ENCODE measurements around the gene TENT5D. TPM values are rescaled to one million over a fixed set of nuclear protein-coding genes. Genes with fewer than 3 reads are reported as not detected.
"Not testable (repeated sequence)": the region's sequence is repeated elsewhere in the genome, so short reads cannot be mapped to it uniquely, and the experiment has no call there.

The TENT5D gene
- not detected for total RNA-seq

DNA sequence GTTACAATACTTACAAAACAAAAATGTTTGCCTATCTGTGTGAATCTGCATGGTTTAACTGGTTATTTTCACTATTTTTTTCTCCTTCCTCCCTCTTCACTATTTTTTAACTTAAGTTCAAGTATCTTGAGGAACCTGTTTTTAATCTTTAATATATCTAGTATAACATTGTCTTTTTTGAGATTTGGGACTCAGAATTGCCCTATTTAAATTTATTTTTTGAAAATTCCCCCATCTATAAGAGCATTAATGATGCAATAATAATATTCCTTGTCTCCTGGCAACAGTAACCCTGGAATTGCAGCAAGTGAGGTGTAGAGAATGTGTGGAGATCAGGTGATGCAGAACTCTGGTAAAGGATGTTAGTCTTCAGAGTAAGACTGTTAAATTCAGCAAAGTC is at the start of gene TENT5D:
Gene TENT5D (plus strand): TSS at position 301 of the 400 bp plus-strand sequence. CDS start 22,093 bp downstream, outside the sequence.
- no peaks in the 10 kb centered on the region for H3K9me3 Mint-ChIP-seq
- no peak within 1 kb of the TSS for H3K4me3 Mint-ChIP-seq
- DNase-seq: no peak
- no peaks in the 10 kb centered on the region for H3K36me3 Mint-ChIP-seq
- no peak within 1 kb of the TSS for H3K27ac Mint-ChIP-seq
- H3K27me3 Mint-ChIP-seq: no peaks in the 10 kb centered on the region
- H3K4me1 Mint-ChIP-seq: no peaks in the 10 kb centered on the region

DNA sequence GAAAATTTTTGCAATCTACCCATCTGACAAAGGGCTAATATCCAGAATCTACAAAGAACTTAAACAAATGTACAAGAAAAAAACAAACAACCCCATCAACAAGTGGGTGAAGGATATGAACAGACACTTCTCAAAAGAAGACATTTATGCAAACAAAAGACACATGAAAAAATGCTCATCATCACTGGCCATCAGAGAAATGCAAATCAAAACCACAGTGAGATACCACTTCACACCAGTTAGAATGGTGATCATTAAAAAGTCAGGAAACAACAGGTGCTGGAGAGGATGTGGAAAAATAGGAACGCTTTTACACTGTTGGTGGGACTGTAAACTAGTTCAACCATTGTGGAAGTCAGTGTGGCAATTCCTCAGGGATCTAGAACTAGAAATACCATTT is 34.6 kb upstream of the TENT5D start:
- H3K36me3 Mint-ChIP-seq, H3K9me3 Mint-ChIP-seq, H3K4me1 Mint-ChIP-seq, H3K27me3 Mint-ChIP-seq, DNase-seq, H3K4me3 Mint-ChIP-seq, H3K27ac Mint-ChIP-seq: not testable (repeated sequence)

DNA sequence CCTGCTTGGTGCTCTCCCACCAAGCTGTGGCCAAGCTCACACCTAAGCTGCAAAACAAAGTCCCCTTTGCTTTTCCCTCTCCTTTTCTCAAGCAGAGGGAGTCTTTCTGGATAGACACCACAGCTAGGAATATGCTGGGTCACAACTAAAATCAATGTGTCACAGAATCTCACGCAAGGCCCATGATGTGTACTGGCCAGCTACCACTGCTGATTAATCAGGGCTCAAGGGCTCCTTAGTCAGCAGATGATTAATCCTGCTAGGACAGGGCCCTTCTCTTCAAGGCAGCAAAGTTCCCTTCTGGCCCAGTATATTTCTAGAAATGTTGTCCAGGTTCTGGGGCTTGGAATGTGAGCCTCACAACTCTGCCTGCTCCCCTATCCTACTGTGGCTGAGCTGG is 32.0 kb upstream of the TENT5D start:
- Mint-ChIP-seq H3K4me1 (no peaks in the 10 kb centered on the region), H3K27ac (no peak overlapping the region), H3K36me3 (no peaks in the 10 kb centered on the region), H3K27me3 (no peaks in the 10 kb centered on the region), H3K9me3 (peaks cover 2% of the 10 kb centered on the region), H3K4me3 (no peak overlapping the region)
- DNase-seq: no peak

DNA sequence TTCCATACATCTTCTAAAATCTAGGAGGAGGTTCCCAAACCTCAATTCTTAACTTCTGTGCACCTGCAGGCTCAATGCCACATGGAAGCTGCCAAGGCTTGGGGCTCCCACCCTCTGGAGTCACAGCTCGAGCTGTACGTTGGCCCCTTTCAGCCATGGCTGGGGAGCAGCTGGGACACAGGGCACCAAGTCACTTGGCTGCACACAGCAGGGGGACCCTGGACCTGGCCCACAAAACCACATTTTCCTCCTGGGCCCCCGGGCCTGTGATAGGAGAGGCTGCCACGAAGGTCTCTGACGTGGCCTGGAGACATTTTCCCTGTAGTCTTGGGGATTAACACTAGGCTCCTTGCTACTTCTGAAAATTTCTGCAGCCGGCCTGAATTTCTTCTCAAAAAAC is 8.2 kb upstream of the TENT5D start:
- no peaks in the 10 kb centered on the region for H3K36me3 Mint-ChIP-seq
- H3K27me3 Mint-ChIP-seq: no peaks in the 10 kb centered on the region
- H3K4me1 Mint-ChIP-seq: no peaks in the 10 kb centered on the region
- no peak for DNase-seq
- H3K9me3 Mint-ChIP-seq: no peaks in the 10 kb centered on the region
- no peak overlapping the region for H3K27ac Mint-ChIP-seq
- no peak overlapping the region for H3K4me3 Mint-ChIP-seq

DNA sequence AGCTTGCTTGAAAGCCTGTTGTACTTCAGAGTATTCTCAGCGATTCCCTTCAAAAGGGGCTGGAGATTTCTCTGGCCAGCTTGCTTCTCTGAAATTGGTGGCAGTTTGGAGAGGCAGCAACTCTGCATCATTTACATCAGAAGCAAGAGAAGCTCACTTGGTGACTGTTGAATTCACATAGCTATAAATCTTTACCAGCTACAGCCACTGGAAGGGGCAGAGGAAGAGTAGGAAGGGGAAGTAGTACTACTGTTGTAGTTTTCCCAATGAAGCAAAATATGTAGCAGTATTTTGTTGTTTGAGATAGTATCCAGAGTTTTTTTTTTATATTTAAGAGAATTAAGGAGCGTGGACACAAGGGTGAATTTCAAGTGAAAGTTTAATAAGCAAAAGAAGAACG is 2.8 kb downstream of the TENT5D start:
- Mint-ChIP-seq H3K27ac (no peak overlapping the region), H3K4me1 (no peaks in the 10 kb centered on the region), H3K4me3 (no peak overlapping the region), H3K9me3 (no peaks in the 10 kb centered on the region), H3K36me3 (no peaks in the 10 kb centered on the region), H3K27me3 (no peaks in the 10 kb centered on the region)
- no peak for DNase-seq

DNA sequence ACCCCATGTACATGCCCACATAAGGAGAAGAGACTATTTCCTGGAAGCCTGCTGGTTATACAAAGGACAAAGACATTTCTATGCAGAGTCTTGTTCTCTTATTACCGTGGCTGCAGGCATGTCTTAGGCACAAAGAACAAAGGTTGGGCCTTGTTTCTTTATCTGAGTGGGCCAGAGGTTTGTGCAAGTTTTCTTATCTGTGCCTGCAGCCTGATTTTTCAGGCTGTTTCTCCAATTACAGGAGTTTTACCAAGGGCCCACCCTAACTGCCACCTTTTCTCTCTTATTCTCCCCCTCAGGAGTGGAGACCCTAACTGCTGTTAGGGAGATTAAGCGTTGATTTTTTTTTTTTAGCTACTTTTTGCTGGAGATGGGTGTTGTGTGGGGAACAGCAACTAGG is 3.5 kb downstream of the TENT5D start:
- Mint-ChIP-seq H3K27me3 (no peaks in the 10 kb centered on the region), H3K4me3 (no peak overlapping the region), H3K36me3 (no peaks in the 10 kb centered on the region), H3K4me1 (no peaks in the 10 kb centered on the region), H3K27ac (no peak overlapping the region), H3K9me3 (no peaks in the 10 kb centered on the region)
- no peak for DNase-seq

DNA sequence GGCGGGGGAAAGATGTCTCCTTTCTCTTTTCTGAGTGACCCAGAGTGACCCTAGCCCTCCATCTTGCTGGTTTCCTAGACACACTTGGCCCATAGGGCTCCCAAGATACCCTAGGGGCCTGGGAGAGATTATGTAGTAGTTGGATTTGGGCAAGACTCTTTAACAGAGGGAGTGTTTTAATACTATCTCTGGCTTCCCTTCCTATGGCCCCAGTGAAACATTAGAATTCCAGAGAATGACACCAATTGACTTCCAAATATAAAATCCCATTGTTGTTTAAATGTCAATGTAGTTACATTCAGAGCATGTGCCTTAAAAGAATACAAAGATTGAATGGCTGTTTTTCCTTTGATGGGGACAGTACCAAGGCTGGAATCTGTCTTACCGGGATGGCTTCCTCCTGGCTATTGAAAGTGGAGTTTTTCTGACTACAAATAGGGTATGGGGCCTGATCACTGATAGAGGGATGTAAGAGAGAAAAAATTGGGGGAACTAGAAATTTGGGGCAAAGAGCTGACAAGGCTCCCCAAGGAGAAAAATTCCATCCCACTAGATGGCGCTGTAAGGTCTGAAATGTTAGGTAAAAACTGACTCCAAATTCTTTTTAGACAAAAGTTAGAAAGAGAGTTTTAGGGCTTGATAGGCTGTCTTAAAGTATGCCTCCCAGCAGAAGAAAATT is 10.7 kb downstream of the TENT5D start:
- H3K4me3 Mint-ChIP-seq: no peak overlapping the region
- peaks cover 2% of the 10 kb centered on the region for H3K9me3 Mint-ChIP-seq
- H3K4me1 Mint-ChIP-seq: no peaks in the 10 kb centered on the region
- DNase-seq: no peak
- H3K36me3 Mint-ChIP-seq: no peaks in the 10 kb centered on the region
- H3K27ac Mint-ChIP-seq: no peak overlapping the region
- no peaks in the 10 kb centered on the region for H3K27me3 Mint-ChIP-seq

DNA sequence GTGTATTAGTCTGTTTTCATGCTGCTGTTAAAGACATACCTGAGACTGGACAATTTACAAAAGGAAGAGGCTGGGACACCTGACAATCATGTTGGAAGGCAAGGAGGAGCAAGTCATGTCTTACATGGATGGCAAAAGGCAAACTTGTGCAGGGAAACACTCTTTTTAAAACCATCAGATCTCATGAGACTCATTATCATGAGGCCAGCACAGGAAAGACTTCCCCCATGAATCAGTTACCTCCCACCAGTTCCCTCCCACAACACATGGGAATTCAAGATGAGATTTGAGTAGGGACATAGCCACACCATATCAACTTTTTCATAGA is 11.2 kb downstream of the TENT5D start:
- H3K36me3 Mint-ChIP-seq: no peaks in the 10 kb centered on the region
- no peak overlapping the region for H3K4me3 Mint-ChIP-seq
- H3K9me3 Mint-ChIP-seq: peaks cover 2% of the 10 kb centered on the region
- no peaks in the 10 kb centered on the region for H3K4me1 Mint-ChIP-seq
- H3K27ac Mint-ChIP-seq: no peak overlapping the region
- H3K27me3 Mint-ChIP-seq: no peaks in the 10 kb centered on the region
- no peak for DNase-seq

DNA sequence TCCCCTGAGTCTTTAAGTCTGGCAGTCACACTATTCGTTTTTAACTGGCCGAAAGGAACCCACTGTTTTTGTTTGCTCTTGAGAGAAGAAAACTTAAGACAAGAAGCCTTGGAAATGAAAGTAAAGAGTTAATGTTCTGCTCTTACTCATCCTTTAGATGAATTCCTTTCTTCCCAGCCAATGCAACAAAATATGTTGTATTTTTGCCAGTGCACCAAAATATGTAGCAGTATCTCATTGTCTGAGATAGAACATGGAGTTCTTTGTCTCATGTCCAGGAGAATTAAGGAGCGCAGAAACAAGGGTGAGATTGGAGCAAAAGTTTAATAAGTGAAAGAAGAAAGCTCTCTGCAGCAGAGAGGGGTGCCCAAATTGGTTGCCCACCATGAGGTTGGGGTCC is 12.2 kb downstream of the TENT5D start:
- no peaks in the 10 kb centered on the region for H3K4me1 Mint-ChIP-seq
- no peak overlapping the region for H3K4me3 Mint-ChIP-seq
- H3K36me3 Mint-ChIP-seq: no peaks in the 10 kb centered on the region
- H3K27me3 Mint-ChIP-seq: no peaks in the 10 kb centered on the region
- DNase-seq: no peak
- no peak overlapping the region for H3K27ac Mint-ChIP-seq
- H3K9me3 Mint-ChIP-seq: peaks cover 2% of the 10 kb centered on the region

DNA sequence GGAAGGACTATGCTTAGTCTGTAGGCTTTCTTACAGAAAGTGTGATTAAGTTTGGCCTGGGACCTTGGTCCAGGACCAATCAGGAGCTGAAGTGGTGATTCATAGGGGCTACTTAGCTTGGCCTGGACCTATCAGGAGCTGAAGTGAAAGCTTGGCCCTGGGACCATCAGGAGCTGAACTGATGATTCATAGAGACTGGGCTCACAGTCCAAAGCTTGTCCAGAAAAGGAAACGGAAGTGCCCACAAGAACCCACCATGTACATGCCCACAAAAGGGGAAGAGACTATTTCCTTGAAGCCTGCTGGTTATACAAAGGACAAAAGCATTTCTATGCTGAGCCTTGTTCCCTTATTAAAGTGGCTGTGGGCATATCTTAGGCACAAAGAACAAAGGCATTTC is 12.6 kb downstream of the TENT5D start:
- Mint-ChIP-seq H3K27ac (no peak overlapping the region), H3K4me3 (no peak overlapping the region), H3K27me3 (no peaks in the 10 kb centered on the region), H3K9me3 (peaks cover 2% of the 10 kb centered on the region), H3K36me3 (no peaks in the 10 kb centered on the region), H3K4me1 (no peaks in the 10 kb centered on the region)
- DNase-seq: no peak

DNA sequence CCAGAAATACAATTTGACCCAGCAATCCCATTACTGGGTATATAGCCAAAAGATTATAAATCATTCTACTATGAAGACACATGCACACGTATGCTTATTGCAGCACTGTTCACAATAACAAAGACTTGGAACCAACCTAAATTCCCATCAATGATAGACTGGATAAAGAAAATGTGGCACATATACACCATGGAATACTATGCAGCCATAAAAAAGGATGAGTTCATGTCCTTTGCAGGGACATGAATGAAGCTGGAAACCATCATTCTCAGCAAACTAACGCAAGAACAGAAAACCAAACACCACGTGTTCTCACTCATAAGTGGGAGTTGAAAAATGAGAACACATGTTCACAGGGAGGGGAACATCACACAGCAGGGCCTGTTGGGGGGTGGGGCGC is 47.9 kb downstream of the TENT5D start:
- not testable (repeated sequence) for H3K4me1 Mint-ChIP-seq, H3K27ac Mint-ChIP-seq, H3K36me3 Mint-ChIP-seq, H3K9me3 Mint-ChIP-seq, H3K4me3 Mint-ChIP-seq, DNase-seq, H3K27me3 Mint-ChIP-seq

DNA sequence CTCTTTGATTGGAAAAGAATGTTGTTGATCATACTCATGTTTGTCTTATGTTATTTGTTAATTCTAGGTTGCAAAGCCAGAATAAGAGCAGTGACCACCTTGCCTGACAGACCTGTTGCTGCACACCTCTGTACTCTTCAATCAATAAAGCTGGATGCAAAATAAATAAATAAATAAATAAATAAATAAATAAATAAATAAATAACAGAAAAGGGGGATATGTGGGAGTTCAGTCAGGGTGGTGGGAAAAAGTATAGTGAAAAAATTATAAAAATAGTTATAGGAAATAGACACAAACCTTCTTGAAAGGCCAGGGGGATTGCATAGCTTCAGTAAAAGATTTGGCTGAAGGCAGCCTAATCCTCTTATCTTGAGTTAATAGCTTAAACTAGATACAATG is 51.3 kb downstream of the TENT5D start:
- Mint-ChIP-seq H3K27me3 (no peaks in the 10 kb centered on the region), H3K4me1 (no peaks in the 10 kb centered on the region), H3K4me3 (no peak overlapping the region), H3K36me3 (no peaks in the 10 kb centered on the region), H3K9me3 (peaks cover 8% of the 10 kb centered on the region), H3K27ac (no peak overlapping the region)
- no peak for DNase-seq

DNA sequence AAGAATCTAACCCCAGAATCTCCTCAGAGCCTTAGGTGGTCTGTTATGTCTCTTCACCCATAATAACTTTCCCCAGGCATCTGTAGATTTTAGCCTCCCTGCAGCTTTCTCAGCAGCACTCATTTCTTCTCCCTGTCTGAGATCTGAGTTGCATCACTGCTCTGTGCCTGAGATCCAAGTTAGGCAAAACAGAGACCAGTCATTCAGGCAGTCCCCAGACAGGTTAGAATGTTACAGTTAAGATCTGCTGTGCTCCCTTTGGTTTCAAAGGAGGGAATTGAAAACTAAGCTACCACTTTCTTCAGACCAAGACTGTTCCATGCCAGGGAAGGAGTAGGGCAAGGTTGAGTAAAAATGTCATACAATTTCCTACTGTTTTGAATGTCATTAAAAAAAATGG is 65.3 kb downstream of the TENT5D start:
- Mint-ChIP-seq H3K4me3 (no peak overlapping the region), H3K4me1 (no peaks in the 10 kb centered on the region), H3K36me3 (no peaks in the 10 kb centered on the region), H3K27me3 (no peaks in the 10 kb centered on the region), H3K9me3 (no peaks in the 10 kb centered on the region), H3K27ac (no peak overlapping the region)
- no peak for DNase-seq

DNA sequence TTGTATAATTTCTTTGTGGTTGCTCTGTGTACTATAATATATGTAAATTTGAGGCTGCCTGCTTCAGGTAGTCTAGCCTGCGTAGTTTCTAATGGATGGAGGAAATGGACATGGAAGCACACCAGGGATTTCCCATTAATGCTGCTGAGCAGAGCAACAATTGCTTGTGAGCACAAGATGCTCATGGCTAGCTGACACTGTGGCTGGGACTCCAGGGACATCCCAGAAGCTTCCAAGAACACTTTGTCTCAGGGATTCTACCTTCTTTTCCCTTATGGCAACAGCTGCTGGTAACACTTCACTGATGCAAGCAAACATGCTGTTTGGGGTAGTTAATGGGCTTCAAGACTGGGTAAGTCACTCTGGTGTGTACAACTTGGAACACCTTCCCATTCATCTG is 66.1 kb downstream of the TENT5D start:
- Mint-ChIP-seq H3K4me3 (no peak overlapping the region), H3K27me3 (no peaks in the 10 kb centered on the region), H3K9me3 (peaks cover 1% of the 10 kb centered on the region), H3K4me1 (no peaks in the 10 kb centered on the region), H3K36me3 (no peaks in the 10 kb centered on the region), H3K27ac (no peak overlapping the region)
- no peak for DNase-seq

DNA sequence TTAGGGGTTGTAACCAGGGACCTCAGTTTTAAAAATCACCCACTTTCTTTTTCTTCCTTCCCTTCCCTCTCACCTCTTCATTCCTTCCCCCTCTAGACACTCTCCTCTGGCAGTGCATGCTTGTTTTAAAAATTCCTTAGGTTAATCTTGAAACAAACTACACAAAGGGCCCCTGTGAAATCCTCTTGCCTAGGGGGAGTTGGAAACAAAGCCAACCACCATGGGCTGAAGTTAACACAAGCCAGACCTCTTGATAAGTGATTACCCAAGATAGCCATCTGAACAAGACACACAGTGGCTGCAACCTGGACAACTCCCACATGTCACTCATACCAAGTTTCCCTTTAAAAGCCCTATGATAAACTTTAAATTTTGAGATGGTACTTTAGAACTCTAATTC is 68.9 kb downstream of the TENT5D start:
- no peaks in the 10 kb centered on the region for H3K4me1 Mint-ChIP-seq
- no peak overlapping the region for H3K27ac Mint-ChIP-seq
- H3K4me3 Mint-ChIP-seq: no peak overlapping the region
- H3K27me3 Mint-ChIP-seq: no peaks in the 10 kb centered on the region
- peaks cover 2% of the 10 kb centered on the region for H3K9me3 Mint-ChIP-seq
- no peaks in the 10 kb centered on the region for H3K36me3 Mint-ChIP-seq
- no peak for DNase-seq
